ENCODE data around the gene KCNQ1OT1. TPM values are rescaled to one million over a fixed set of nuclear protein-coding genes. Genes with fewer than 3 reads are reported as not detected.

Gene KCNQ1OT1
- total RNA-seq, 2 donors from 2014 or later, result 1.0 to 2.1 TPM

GRCh38 chr11:2661173-2662023 is 38.4 kb downstream of the KCNQ1OT1 start:
- Histone ChIP-seq H3K36me3 (no peaks in the 10 kb centered on the region), H3K4me3 (no peak overlapping the region), H3K27ac (no peak overlapping the region), H3K9me3 (no peaks in the 10 kb centered on the region), H3K4me1 (replicated peaks) (no peaks in the 10 kb centered on the region), H3K27me3 (replicated peaks; ENCODE audit: insufficient read depth) (no peaks in the 10 kb centered on the region)
- no peak for TF ChIP-seq POLR2A (IDR thresholded peaks at IDR 0.05)
- TF ChIP-seq POLR2AphosphoS5 (IDR thresholded peaks at IDR 0.05), result no peak
- no peak for TF ChIP-seq CTCF (IDR thresholded peaks at IDR 0.05)
- intact Hi-C loops (cut with DNase I), result no loop called here
- no peak for DNase-seq (ENCODE audit: low spot score)
- 97% methylated on average over 4 of the region's 4 CpGs for WGBS

- no peaks in the 10 kb centered on the region for H3K27me3 ChIP-seq (replicated peaks; ENCODE audit: insufficient read depth)
- WGBS, result 92% methylated on average over 2 of the region's 2 CpGs
- no peak overlapping the region for H3K4me3 ChIP-seq
- no peaks in the 10 kb centered on the region for H3K9me3 ChIP-seq
- TF ChIP-seq POLR2AphosphoS5 (IDR thresholded peaks at IDR 0.05), result no peak
- TF ChIP-seq CTCF (IDR thresholded peaks at IDR 0.05), result no peak
- TF ChIP-seq POLR2A (IDR thresholded peaks at IDR 0.05), result no peak
- H3K36me3 ChIP-seq, result no peaks in the 10 kb centered on the region
- intact Hi-C loops (cut with DNase I), result no loop called here
- no peak for DNase-seq (ENCODE audit: low spot score)
- H3K4me1 ChIP-seq (replicated peaks), result no peaks in the 10 kb centered on the region
- no peak overlapping the region for H3K27ac ChIP-seq
These were observed 39.3 kb downstream of the KCNQ1OT1 start for GRCh38 chr11:2660357-2660939.

- WGBS, result 91% methylated on average over 8 of the region's 8 CpGs
- DNase-seq (ENCODE audit: low spot score), result no peak
- Histone ChIP-seq H3K27ac (no peak overlapping the region), H3K4me3 (no peak overlapping the region), H3K9me3 (no peaks in the 10 kb centered on the region), H3K4me1 (replicated peaks) (no peaks in the 10 kb centered on the region), H3K36me3 (no peaks in the 10 kb centered on the region), H3K27me3 (replicated peaks; ENCODE audit: insufficient read depth) (no peaks in the 10 kb centered on the region)
- TF ChIP-seq POLR2A (IDR thresholded peaks at IDR 0.05), result no peak
- no peak for TF ChIP-seq POLR2AphosphoS5 (IDR thresholded peaks at IDR 0.05)
- TF ChIP-seq CTCF (IDR thresholded peaks at IDR 0.05), result no peak
- intact Hi-C loops (cut with DNase I), result no loop called here
These were observed 42.0 kb downstream of the KCNQ1OT1 start for GRCh38 chr11:2657697-2658284.

- no peak overlapping the region for H3K27ac ChIP-seq
- H3K4me1 ChIP-seq (replicated peaks), result no peaks in the 10 kb centered on the region
- no peak overlapping the region for H3K4me3 ChIP-seq
- WGBS, result 71% methylated on average over 1 of the region's 1 CpG
- no peak for DNase-seq (ENCODE audit: low spot score)
- H3K36me3 ChIP-seq, result no peaks in the 10 kb centered on the region
- no peaks in the 10 kb centered on the region for H3K27me3 ChIP-seq (replicated peaks; ENCODE audit: insufficient read depth)
- TF ChIP-seq POLR2AphosphoS5 (IDR thresholded peaks at IDR 0.05) (no peak), POLR2A (IDR thresholded peaks at IDR 0.05) (no peak), CTCF (IDR thresholded peaks at IDR 0.05) (no peak)
- intact Hi-C loops (cut with DNase I), result no loop called here
- no peaks in the 10 kb centered on the region for H3K9me3 ChIP-seq
These were observed 42.9 kb downstream of the KCNQ1OT1 start for GRCh38 chr11:2656859-2657258.
